ENCODE results near the gene MT3. TPM values are rescaled to one million over a fixed set of nuclear protein-coding genes. Genes with fewer than 3 reads are reported as not detected.

MT3 gene
- total and polyA plus RNA-seq, 2 of the 8 experiments (the other 6 are each of a cell fraction or from before 2014, with no cell fraction given), result 0.17 TPM; not detected in 1

DNA sequence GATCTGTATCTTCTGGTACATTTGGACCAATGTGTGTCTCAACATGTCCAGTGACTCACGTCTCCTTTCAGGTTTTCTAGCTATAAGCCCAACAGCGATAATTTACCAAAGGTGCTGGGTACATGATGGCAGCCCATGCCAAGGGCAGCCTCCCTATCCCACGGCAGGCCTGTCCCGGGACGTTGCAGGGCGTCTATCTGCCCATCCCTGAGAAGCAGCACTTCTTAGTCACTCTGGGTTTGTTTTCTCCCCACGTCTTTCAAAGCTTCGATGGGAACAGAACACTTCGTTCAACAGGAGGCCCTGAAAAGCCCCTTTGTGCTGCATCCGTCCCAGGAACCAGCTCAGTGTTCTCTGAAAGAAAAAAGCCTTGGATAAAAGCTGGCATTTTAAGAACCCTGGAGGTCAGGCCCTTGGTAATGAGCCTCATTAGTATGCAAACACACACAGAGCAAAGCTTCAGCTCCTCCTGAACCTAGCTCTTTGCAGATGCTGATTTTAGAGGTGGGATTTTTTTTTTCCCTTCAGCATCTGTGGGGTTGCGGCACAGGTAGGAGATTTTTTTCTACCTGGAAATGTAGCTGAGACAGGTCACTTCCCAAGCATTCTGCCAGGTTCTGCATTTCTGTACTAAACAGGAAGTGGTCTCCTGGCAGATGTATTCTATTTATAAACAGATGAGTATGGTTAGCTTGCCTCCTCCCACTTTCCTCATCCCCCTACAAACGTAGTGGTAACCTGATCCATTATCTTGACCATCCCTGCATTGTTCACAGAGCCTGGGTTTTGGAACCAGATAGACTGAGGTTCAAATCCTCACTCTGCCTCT is 42.0 kb upstream of the MT3 start (continued):
- TF ChIP-seq, protein P1, sequence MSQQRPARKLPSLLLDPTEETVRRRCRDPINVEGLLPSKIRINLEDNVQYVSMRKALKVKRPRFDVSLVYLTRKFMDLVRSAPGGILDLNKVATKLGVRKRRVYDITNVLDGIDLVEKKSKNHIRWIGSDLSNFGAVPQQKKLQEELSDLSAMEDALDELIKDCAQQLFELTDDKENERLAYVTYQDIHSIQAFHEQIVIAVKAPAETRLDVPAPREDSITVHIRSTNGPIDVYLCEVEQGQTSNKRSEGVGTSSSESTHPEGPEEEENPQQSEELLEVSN (IDR thresholded peaks at IDR 0.05), result no peak
- TF ChIP-seq PHF8 (conservative IDR thresholded peaks at IDR 0.05; ENCODE audit: low read depth, low read length) (no peak), CBX8 (IDR thresholded peaks at IDR 0.05; ENCODE audit: borderline replicate concordance, low read depth, low read length) (no peak), POLR2A (IDR thresholded peaks at IDR 0.05; ENCODE audit: control extremely low read depth in 1 of 2, low read depth in 2 of 2, low read length in 2 of 2) (peak; percentile 31 to 83), EP300 (IDR thresholded peaks at IDR 0.05; ENCODE audit: borderline replicate concordance in 1 of 2, low read depth in 2 of 2, low read length in 2 of 2) (no peak), SP4 (IDR thresholded peaks at IDR 0.05; ENCODE audit: low read length) (no peak), HDAC2 (IDR thresholded peaks at IDR 0.05; ENCODE audit: borderline replicate concordance in 1 of 2, low read depth in 2 of 2, low read length in 2 of 2) (0 out of 4 replicates have a peak, but pooled peaks of 1 of the 2 experiments have one; percentile 15)

All from H1 (cell line).